T follicular helper cell (primary cell): ENCODE results near the gene C10orf143.

ENCODE experiments used
- DNase-seq: peaks from one replicate; pipeline ENCODE4 v3.0.0-alpha.2; 2020; ENCODE audit warnings: low read depth

Gene C10orf143

GRCh38 chr10:130014263-130015074, 96.2 kb downstream of the C10orf143 start:
- DNase-seq, result no peak
